ENCODE data around the gene CSF1R.

DNA sequence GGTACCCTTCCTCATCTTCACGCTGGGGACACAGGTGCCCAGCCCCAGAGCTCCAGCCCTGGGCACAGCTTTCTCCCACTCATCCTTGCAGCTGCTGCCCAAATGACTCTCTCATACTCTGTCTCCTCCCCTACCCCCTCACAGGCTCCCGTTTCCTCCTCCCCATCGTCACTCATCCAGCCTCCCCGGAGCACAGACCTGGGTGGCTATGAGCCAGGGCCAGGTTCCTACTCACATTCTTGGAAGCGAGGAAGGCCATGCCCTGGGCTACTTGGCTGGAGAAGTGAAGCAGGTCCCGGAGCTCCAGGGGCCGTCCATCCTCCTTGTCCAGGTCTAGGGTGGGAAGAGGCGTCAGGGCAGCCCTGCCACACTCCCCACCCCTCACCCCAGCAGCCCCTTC is 29.3 kb downstream of the CSF1R start:
- no peak for TF ChIP-seq POLR2AphosphoS5 (IDR thresholded peaks at IDR 0.05)
- TF ChIP-seq, protein P1, sequence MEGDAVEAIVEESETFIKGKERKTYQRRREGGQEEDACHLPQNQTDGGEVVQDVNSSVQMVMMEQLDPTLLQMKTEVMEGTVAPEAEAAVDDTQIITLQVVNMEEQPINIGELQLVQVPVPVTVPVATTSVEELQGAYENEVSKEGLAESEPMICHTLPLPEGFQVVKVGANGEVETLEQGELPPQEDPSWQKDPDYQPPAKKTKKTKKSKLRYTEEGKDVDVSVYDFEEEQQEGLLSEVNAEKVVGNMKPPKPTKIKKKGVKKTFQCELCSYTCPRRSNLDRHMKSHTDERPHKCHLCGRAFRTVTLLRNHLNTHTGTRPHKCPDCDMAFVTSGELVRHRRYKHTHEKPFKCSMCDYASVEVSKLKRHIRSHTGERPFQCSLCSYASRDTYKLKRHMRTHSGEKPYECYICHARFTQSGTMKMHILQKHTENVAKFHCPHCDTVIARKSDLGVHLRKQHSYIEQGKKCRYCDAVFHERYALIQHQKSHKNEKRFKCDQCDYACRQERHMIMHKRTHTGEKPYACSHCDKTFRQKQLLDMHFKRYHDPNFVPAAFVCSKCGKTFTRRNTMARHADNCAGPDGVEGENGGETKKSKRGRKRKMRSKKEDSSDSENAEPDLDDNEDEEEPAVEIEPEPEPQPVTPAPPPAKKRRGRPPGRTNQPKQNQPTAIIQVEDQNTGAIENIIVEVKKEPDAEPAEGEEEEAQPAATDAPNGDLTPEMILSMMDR (IDR thresholded peaks at IDR 0.05), result no peak
- TF ChIP-seq POLR2A (IDR thresholded peaks at IDR 0.05), result no peak

Data from breast epithelium (tissue), 3 donors.